Measurements from ENCODE around the gene SKAP2. TPM values are rescaled to one million over a fixed set of nuclear protein-coding genes. Genes with fewer than 3 reads are reported as not detected.

SKAP2 gene
- polyA plus RNA-seq, 4 donors: 7.6 to 44.2 (median 14.4) TPM

GRCh38 chr7:26897928-26898327 lies 33.5 kb upstream of the SKAP2 start:
- DNase-seq (no peak), FAIRE-seq (no peak)
- Histone ChIP-seq H3K4me3 (ENCODE audit: low read depth in 1 of 3, low read length in 3 of 3) (no peak overlapping the region), H3K27me3 (ENCODE audit: control insufficient read depth in 3 of 3, insufficient read depth in 3 of 3, low read length in 3 of 3) (peaks cover 0 to 8% (median 2%) of the 10 kb centered on the region in 3 donors), H3K36me3 (ENCODE audit: control insufficient read depth in 3 of 3, insufficient read depth in 2 of 3, low read depth in 1 of 3, low read length in 3 of 3) (no peaks in the 10 kb centered on the region), H3K27ac (ENCODE audit: low read depth in 1 of 3, low read length in 2 of 3) (no peak overlapping the region), H3K9me3 (ENCODE audit: control insufficient read depth in 2 of 2, insufficient read depth in 1 of 2, low read depth in 1 of 2, low read length in 1 of 2) (no peaks in the 10 kb centered on the region), H3K4me1 (ENCODE audit: control insufficient read depth in 3 of 3, insufficient read depth in 2 of 3, low read depth in 1 of 3, low read length in 2 of 3) (no peaks in the 10 kb centered on the region)
- 86 to 91% (median 90%) methylated on average over 1 of the region's 1 CpG for WGBS, 3 donors

DNA sequence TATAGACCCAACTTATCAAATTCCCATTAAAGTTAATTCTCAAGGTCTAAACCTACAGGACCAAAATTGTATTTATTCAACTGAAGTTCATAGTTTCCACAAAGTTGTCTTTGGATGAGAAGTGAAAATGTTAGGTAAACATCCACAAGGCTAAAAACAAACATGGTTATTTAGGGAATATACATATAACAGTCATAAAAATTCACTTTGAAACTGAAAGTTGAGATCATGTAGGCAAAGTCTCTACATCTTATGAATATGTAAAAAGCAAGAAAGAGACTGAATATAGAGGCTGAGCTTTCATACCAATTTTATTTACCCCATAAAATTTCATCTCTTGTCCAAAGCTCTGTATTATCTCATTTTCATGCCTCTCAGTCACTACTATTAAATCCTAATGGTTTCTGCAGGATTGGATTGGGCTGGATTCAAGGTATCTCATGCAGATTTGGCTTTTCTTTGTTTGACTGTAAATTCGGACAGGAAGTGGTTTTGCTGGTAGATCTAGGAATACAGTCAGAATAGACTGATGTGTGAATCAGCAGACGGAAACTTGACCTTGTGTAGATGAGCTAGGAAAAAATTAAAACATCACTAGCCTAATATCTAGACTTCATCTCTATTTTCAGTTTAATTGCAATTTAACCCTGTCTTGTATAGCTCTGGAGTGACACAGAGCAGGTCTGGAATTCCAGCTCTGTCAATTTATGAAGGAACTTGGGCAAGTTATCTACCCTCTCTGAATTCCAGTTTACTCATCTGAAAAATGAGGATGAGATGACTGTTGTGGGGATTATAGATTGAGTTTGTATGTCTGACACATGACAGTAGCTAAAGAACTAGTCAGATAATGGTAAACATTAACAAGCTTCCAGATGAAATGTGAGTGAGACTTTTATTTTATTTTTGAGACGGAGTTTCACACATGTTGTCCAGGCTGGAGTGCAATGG lies 27.3 kb upstream of the SKAP2 start:
- Histone ChIP-seq H3K27me3 (ENCODE audit: control insufficient read depth in 3 of 3, insufficient read depth in 3 of 3, low read length in 3 of 3) (no peaks in the 10 kb centered on the region), H3K4me1 (ENCODE audit: control insufficient read depth in 3 of 3, insufficient read depth in 2 of 3, low read depth in 1 of 3, low read length in 2 of 3) (no peaks in the 10 kb centered on the region), H3K36me3 (ENCODE audit: control insufficient read depth in 3 of 3, insufficient read depth in 2 of 3, low read depth in 1 of 3, low read length in 3 of 3) (no peaks in the 10 kb centered on the region), H3K9me3 (ENCODE audit: control insufficient read depth in 2 of 2, insufficient read depth in 1 of 2, low read depth in 1 of 2, low read length in 1 of 2) (no peaks in the 10 kb centered on the region), H3K4me3 (ENCODE audit: low read depth in 1 of 3, low read length in 3 of 3) (no peak overlapping the region), H3K27ac (ENCODE audit: low read depth in 1 of 3, low read length in 2 of 3) (no peak overlapping the region)
- 68 to 88% (median 75%) methylated on average over 3 of the region's 3 CpGs for WGBS, 3 donors
- DNase-seq: no peak
- no peak for FAIRE-seq

- Histone ChIP-seq H3K4me3 (ENCODE audit: low read depth in 1 of 3, low read length in 3 of 3) (no peak overlapping the region), H3K27ac (ENCODE audit: low read depth in 1 of 3, low read length in 2 of 3) (no peak overlapping the region), H3K9me3 (ENCODE audit: control insufficient read depth in 2 of 2, insufficient read depth in 1 of 2, low read depth in 1 of 2, low read length in 1 of 2) (peaks cover 0 to 7% of the 10 kb centered on the region in 2 donors), H3K4me1 (ENCODE audit: control insufficient read depth in 3 of 3, insufficient read depth in 2 of 3, low read depth in 1 of 3, low read length in 2 of 3) (no peaks in the 10 kb centered on the region), H3K36me3 (ENCODE audit: control insufficient read depth in 3 of 3, insufficient read depth in 2 of 3, low read depth in 1 of 3, low read length in 3 of 3) (no peaks in the 10 kb centered on the region), H3K27me3 (ENCODE audit: control insufficient read depth in 3 of 3, insufficient read depth in 3 of 3, low read length in 3 of 3) (no peaks in the 10 kb centered on the region)
- 74 to 81% (median 79%) methylated on average over 2 of the region's 2 CpGs for WGBS, 3 donors
- DNase-seq: no peak
- no peak for FAIRE-seq
Measured at GRCh38 chr7:26880852-26881251, 16.5 kb upstream of the SKAP2 start.

GRCh38 chr7:26879671-26880070 lies 15.3 kb upstream of the SKAP2 start:
- FAIRE-seq: no peak
- H3K27me3 ChIP-seq (ENCODE audit: control insufficient read depth in 3 of 3, insufficient read depth in 3 of 3, low read length in 3 of 3): no peaks in the 10 kb centered on the region

DNA sequence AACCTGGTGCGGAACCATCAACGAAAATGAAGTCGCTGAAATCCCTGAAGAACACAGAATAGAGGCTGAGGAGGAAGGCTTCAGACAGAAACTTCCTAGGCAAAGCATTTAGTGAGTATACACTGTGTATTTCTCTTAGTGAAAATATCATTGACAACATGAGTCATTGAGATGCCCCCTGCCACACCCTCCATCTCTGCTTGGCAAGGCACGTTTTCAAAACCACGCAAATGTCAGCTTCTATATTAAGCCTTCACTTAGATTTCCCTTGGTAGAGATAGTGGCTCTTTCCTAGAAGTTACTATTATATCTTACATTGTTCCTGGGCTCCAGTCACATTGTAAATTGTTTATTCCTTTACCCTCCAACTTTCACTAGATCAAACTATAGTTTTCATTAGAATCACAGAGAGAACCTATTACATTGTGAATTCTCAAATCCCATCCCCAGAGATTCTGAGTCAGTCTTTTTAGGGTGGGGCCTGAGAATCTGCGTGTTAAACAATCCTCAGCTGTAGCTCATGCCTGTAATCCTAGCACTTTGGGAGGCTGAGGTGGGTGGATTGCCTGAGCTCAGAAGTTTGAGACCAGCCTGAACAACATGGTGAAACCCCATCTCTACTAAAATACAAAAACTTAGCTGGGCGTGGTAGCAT lies 4.6 kb upstream of the SKAP2 start:
- 79 to 85% (median 80%) methylated on average over 7 of the region's 7 CpGs for WGBS, 3 donors
- FAIRE-seq (no peak), DNase-seq (no peak)
- no peak overlapping the region for H3K4me3 ChIP-seq (ENCODE audit: low read depth in 1 of 3, low read length in 3 of 3)
- H3K27ac ChIP-seq (ENCODE audit: low read depth in 1 of 3, low read length in 2 of 3): no peak overlapping the region
- no peaks in the 10 kb centered on the region for H3K9me3 ChIP-seq (ENCODE audit: control insufficient read depth in 2 of 2, insufficient read depth in 1 of 2, low read depth in 1 of 2, low read length in 1 of 2)
- H3K36me3 ChIP-seq (ENCODE audit: control insufficient read depth in 3 of 3, insufficient read depth in 2 of 3, low read depth in 1 of 3, low read length in 3 of 3): no peaks in the 10 kb centered on the region
- H3K4me1 ChIP-seq (ENCODE audit: control insufficient read depth in 3 of 3, insufficient read depth in 2 of 3, low read depth in 1 of 3, low read length in 2 of 3): no peaks in the 10 kb centered on the region
- H3K27me3 ChIP-seq (ENCODE audit: control insufficient read depth in 3 of 3, insufficient read depth in 3 of 3, low read length in 3 of 3): no peaks in the 10 kb centered on the region

More at GRCh38 chr7:26879671-26880070, 15.3 kb upstream of the SKAP2 start:
- peaks cover 0 to 4% of the 10 kb centered on the region in 2 donors for H3K9me3 ChIP-seq (ENCODE audit: control insufficient read depth in 2 of 2, insufficient read depth in 1 of 2, low read depth in 1 of 2, low read length in 1 of 2)
- no peaks in the 10 kb centered on the region for H3K4me1 ChIP-seq (ENCODE audit: control insufficient read depth in 3 of 3, insufficient read depth in 2 of 3, low read depth in 1 of 3, low read length in 2 of 3)
- 70 to 86% (median 82%) methylated on average over 1 of the region's 1 CpG for WGBS, 3 donors
- no peak overlapping the region for H3K27ac ChIP-seq (ENCODE audit: low read depth in 1 of 3, low read length in 2 of 3)
- no peaks in the 10 kb centered on the region for H3K36me3 ChIP-seq (ENCODE audit: control insufficient read depth in 3 of 3, insufficient read depth in 2 of 3, low read depth in 1 of 3, low read length in 3 of 3)
- DNase-seq: no peak
- no peak overlapping the region for H3K4me3 ChIP-seq (ENCODE audit: low read depth in 1 of 3, low read length in 3 of 3)

GRCh38 chr7:26865094-26865388 lies 651 bp upstream of the SKAP2 start:
- 2 to 4% (median 3%) methylated on average over 11 of the region's 11 CpGs for whole genome bisulfite sequencing, 3 donors
- no peaks in the 10 kb centered on the region for H3K4me1 ChIP-seq (ENCODE audit: control insufficient read depth in 3 of 3, insufficient read depth in 2 of 3, low read depth in 1 of 3, low read length in 2 of 3)
- no peak for DNase-seq

DNA sequence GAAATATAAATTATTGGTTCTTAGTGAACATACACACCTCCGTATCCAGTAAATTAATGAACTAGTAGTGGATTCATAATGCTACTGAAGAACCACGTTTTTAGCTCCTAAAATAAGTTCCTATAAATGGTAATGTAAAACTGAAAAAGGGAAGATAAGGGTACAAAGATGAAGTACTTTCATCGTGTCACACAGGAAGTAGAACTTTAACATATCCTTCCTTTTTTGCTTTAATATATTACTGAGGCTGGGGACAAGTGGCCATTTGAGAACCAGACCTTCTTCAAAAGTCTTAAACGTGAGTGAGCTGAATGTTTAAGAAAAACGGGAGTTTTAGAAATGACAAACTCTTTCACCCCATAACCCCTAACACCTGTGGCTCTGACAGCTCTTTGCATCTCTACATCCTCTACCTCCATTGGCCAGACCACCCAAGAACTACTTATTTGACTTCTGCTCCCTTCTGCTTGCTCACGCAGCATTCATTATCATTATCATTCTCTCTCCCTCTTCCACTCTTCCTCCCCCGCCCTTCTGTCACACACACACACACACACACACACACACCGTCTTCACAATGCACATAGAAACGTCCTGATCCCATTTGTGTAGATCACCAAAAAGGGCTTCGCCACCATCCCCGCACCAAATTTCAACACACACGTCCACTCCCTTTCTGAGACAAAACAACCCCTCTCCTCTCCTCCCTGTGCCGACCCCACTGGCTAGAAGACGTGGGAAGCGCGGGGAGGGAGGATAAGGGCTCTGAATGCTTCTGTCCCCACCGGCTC lies 677 bp downstream of the SKAP2 start:
- no peaks in the 10 kb centered on the region for H3K4me1 ChIP-seq (ENCODE audit: control insufficient read depth in 3 of 3, insufficient read depth in 2 of 3, low read depth in 1 of 3, low read length in 2 of 3)
- H3K27ac ChIP-seq (ENCODE audit: low read depth in 1 of 3, low read length in 2 of 3): peak overlapping the region; percentile 96 to 99 (median 98)
- WGBS, 3 donors: 3 to 6% (median 3%) methylated on average over 17 of the region's 17 CpGs
- no peaks in the 10 kb centered on the region for H3K36me3 ChIP-seq (ENCODE audit: control insufficient read depth in 3 of 3, insufficient read depth in 2 of 3, low read depth in 1 of 3, low read length in 3 of 3)
- no peak for FAIRE-seq
- peaks cover 0 to 2% (median 0%) of the 10 kb centered on the region in 3 donors for H3K27me3 ChIP-seq (ENCODE audit: control insufficient read depth in 3 of 3, insufficient read depth in 3 of 3, low read length in 3 of 3)
- H3K4me3 ChIP-seq (ENCODE audit: low read depth in 1 of 3, low read length in 3 of 3): peak overlapping the region; percentile 63 to 100 (median 90)
- H3K9me3 ChIP-seq (ENCODE audit: control insufficient read depth in 2 of 2, insufficient read depth in 1 of 2, low read depth in 1 of 2, low read length in 1 of 2): no peaks in the 10 kb centered on the region
- peak in 1 of 2 donors; percentile 42 for DNase-seq

More at GRCh38 chr7:26865094-26865388, 651 bp upstream of the SKAP2 start:
- no peaks in the 10 kb centered on the region for H3K36me3 ChIP-seq (ENCODE audit: control insufficient read depth in 3 of 3, insufficient read depth in 2 of 3, low read depth in 1 of 3, low read length in 3 of 3)
- no peaks in the 10 kb centered on the region for H3K9me3 ChIP-seq (ENCODE audit: control insufficient read depth in 2 of 2, insufficient read depth in 1 of 2, low read depth in 1 of 2, low read length in 1 of 2)
- H3K27ac ChIP-seq (ENCODE audit: low read depth in 1 of 3, low read length in 2 of 3): peak overlapping the region; percentile 59 to 96 (median 92)
- H3K27me3 ChIP-seq (ENCODE audit: control insufficient read depth in 3 of 3, insufficient read depth in 3 of 3, low read length in 3 of 3): no peaks in the 10 kb centered on the region
- peak; percentile 26 for FAIRE-seq
- H3K4me3 ChIP-seq (ENCODE audit: low read depth in 1 of 3, low read length in 3 of 3): peak overlapping the region; percentile 47 to 100 (median 90)

GRCh38 chr7:26862834-26863233 lies 1.6 kb downstream of the SKAP2 start:
- no peak overlapping the region for H3K4me3 ChIP-seq (ENCODE audit: low read depth in 1 of 3, low read length in 3 of 3)
- peaks cover 0 to 6% (median 0%) of the 10 kb centered on the region in 3 donors for H3K4me1 ChIP-seq (ENCODE audit: control insufficient read depth in 3 of 3, insufficient read depth in 2 of 3, low read depth in 1 of 3, low read length in 2 of 3)
- no peak overlapping the region for H3K27ac ChIP-seq (ENCODE audit: low read depth in 1 of 3, low read length in 2 of 3)
- no peaks in the 10 kb centered on the region for H3K9me3 ChIP-seq (ENCODE audit: control insufficient read depth in 2 of 2, insufficient read depth in 1 of 2, low read depth in 1 of 2, low read length in 1 of 2)
- no peak for FAIRE-seq
- 57 to 72% (median 65%) methylated on average over 2 of the region's 2 CpGs for WGBS, 3 donors
- DNase-seq: peak in 1 of 2 donors; percentile 31
- peaks cover 0 to 8% (median 0%) of the 10 kb centered on the region in 3 donors for H3K27me3 ChIP-seq (ENCODE audit: control insufficient read depth in 3 of 3, insufficient read depth in 3 of 3, low read length in 3 of 3)
- H3K36me3 ChIP-seq (ENCODE audit: control insufficient read depth in 3 of 3, insufficient read depth in 2 of 3, low read depth in 1 of 3, low read length in 3 of 3): no peaks in the 10 kb centered on the region

Measured in small intestine (tissue), 7 donors.